ENCODE data around the gene GDAP2. TPM values are rescaled to one million over a fixed set of nuclear protein-coding genes. Genes with fewer than 3 reads are reported as not detected.

Gene GDAP2
- polyA plus RNA-seq, 3 donors: 17.8 to 28.7 (median 21.1) TPM

DNA sequence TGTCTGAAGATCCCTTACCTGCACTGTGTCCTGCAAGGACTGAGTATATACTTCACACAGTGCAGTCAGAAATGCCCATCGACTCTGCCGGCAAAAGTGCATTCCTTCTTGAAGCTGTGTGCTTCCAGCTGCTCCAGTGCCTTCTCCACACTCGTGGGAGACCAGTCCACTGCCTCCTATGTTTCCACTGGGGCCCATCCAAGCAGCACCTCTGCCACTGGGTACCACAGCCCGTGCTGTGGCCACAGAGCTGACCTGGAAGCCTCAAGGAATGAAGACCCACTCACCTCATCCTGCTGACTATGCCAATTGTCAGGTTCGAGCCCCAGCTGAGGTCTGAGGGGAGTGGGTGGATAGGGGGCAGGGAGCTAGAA is 108.1 kb downstream of the GDAP2 start:
- Histone ChIP-seq H4K20me1 (ENCODE audit: insufficient read depth, low read length) (no peaks in the 10 kb centered on the region), H3K27me3 (ENCODE audit: control insufficient read depth in 2 of 2, insufficient read depth in 2 of 2, low read length in 2 of 2) (no peaks in the 10 kb centered on the region), H3K4me1 (ENCODE audit: control insufficient read depth in 1 of 2, insufficient read depth in 2 of 2, low read length in 2 of 2) (no peaks in the 10 kb centered on the region), H3K9me3 (replicated peaks in 1 of 2; ENCODE audit: control insufficient read depth in 1 of 2, insufficient read depth in 1 of 2, low read length in 2 of 2) (peaks cover 6 to 46% of the 10 kb centered on the region in 2 donors), H3K9ac (ENCODE audit: insufficient read depth, low read length, poor library complexity, severe bottlenecking) (no peak overlapping the region), H3K27ac (ENCODE audit: low read depth in 1 of 2, low read length in 2 of 2) (no peak overlapping the region), H3K4me3 (replicated peaks in 1 of 3; ENCODE audit: low read depth in 2 of 3, low read length in 3 of 3) (no peak overlapping the region), H3K36me3 (replicated peaks in 1 of 2; ENCODE audit: control insufficient read depth in 1 of 2, insufficient read depth in 2 of 2, low read length in 2 of 2) (no peaks in the 10 kb centered on the region), H2AFZ (ENCODE audit: insufficient read depth, low read depth, low read length, poor library complexity, severe bottlenecking) (no peak overlapping the region), H3K4me2 (replicated peaks; ENCODE audit: extremely low read depth, low read length, poor library complexity, severe bottlenecking) (no peak overlapping the region), H3K79me2 (ENCODE audit: insufficient read depth, low read length) (no peaks in the 10 kb centered on the region)
- no peaks in the 10 kb centered on the region for H3K36me3 Mint-ChIP-seq
- intact Hi-C loops (cut with micrococcal nuclease): no loop called here
- peaks cover 0 to 40% (median 13%) of the 10 kb centered on the region in 7 donors for H3K9me3 Mint-ChIP-seq
- TF ChIP-seq, protein P1, sequence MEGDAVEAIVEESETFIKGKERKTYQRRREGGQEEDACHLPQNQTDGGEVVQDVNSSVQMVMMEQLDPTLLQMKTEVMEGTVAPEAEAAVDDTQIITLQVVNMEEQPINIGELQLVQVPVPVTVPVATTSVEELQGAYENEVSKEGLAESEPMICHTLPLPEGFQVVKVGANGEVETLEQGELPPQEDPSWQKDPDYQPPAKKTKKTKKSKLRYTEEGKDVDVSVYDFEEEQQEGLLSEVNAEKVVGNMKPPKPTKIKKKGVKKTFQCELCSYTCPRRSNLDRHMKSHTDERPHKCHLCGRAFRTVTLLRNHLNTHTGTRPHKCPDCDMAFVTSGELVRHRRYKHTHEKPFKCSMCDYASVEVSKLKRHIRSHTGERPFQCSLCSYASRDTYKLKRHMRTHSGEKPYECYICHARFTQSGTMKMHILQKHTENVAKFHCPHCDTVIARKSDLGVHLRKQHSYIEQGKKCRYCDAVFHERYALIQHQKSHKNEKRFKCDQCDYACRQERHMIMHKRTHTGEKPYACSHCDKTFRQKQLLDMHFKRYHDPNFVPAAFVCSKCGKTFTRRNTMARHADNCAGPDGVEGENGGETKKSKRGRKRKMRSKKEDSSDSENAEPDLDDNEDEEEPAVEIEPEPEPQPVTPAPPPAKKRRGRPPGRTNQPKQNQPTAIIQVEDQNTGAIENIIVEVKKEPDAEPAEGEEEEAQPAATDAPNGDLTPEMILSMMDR (IDR thresholded peaks at IDR 0.05): no peak
- H3K27me3 Mint-ChIP-seq (ENCODE audit: low read depth in 3 of 3): peaks cover 0 to 3% (median 2%) of the 10 kb centered on the region in 3 donors
- no peaks in the 10 kb centered on the region for H3K4me1 Mint-ChIP-seq
- no peak overlapping the region for H3K4me3 Mint-ChIP-seq
- 88% methylated on average over 4 of the region's 5 CpGs for WGBS (ENCODE audit: insufficient coverage)
- no peak overlapping the region for H3K27ac Mint-ChIP-seq
- no peak for DNase-seq

DNA sequence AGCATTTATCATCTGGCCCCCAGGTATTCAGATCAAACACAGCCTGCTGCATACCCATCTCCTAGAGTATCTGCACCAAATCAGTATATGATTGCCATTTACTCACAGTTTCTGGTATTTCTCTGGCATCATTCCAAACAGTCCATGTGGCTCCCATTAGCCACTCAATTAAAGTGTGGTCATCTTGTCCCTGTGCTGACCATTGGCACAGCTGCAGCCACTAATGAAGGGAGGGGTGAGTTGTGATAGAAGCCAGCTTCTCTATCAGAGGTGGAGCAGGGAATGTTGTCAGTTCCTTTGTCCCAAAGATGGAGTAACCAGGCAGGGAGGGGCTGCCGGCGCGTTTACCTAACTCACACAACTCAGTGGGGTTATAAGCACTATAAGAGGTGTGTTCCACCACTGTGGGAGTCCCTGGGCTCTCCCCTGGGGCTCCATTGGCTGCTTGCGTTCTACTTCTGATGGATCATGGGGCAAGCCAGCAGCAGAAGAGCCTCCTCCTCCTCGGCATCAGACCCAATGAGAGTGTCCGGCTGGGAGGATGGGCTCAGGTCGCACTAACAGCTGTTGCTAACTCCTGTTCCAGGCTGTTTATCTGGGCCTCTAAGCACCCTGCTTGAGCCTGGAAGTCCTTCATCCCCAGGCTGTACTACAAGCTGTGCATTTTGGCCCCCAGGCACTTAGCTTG is 108.6 kb downstream of the GDAP2 start:
- 98% methylated on average over 4 of the region's 7 CpGs for WGBS (ENCODE audit: insufficient coverage)
- intact Hi-C loops (cut with micrococcal nuclease): no loop called here
- Histone ChIP-seq H3K36me3 (replicated peaks in 1 of 2; ENCODE audit: control insufficient read depth in 1 of 2, insufficient read depth in 2 of 2, low read length in 2 of 2) (no peaks in the 10 kb centered on the region), H3K27ac (ENCODE audit: low read depth in 1 of 2, low read length in 2 of 2) (no peak overlapping the region), H3K4me3 (replicated peaks in 1 of 3; ENCODE audit: low read depth in 2 of 3, low read length in 3 of 3) (no peak overlapping the region), H3K4me1 (ENCODE audit: control insufficient read depth in 1 of 2, insufficient read depth in 2 of 2, low read length in 2 of 2) (no peaks in the 10 kb centered on the region), H3K27me3 (ENCODE audit: control insufficient read depth in 2 of 2, insufficient read depth in 2 of 2, low read length in 2 of 2) (no peaks in the 10 kb centered on the region), H3K9ac (ENCODE audit: insufficient read depth, low read length, poor library complexity, severe bottlenecking) (no peak overlapping the region), H4K20me1 (ENCODE audit: insufficient read depth, low read length) (no peaks in the 10 kb centered on the region), H2AFZ (ENCODE audit: insufficient read depth, low read depth, low read length, poor library complexity, severe bottlenecking) (no peak overlapping the region), H3K79me2 (ENCODE audit: insufficient read depth, low read length) (no peaks in the 10 kb centered on the region), H3K4me2 (replicated peaks; ENCODE audit: extremely low read depth, low read length, poor library complexity, severe bottlenecking) (no peak overlapping the region), H3K9me3 (replicated peaks in 1 of 2; ENCODE audit: control insufficient read depth in 1 of 2, insufficient read depth in 1 of 2, low read length in 2 of 2) (peaks cover 6 to 46% of the 10 kb centered on the region in 2 donors)
- TF ChIP-seq, protein P1 (IDR thresholded peaks at IDR 0.05): no peak
- Mint-ChIP-seq H3K27me3 (ENCODE audit: low read depth in 3 of 3) (peaks cover 0 to 3% (median 2%) of the 10 kb centered on the region in 3 donors), H3K4me3 (no peak overlapping the region), H3K36me3 (no peaks in the 10 kb centered on the region), H3K27ac (no peak overlapping the region), H3K4me1 (no peaks in the 10 kb centered on the region), H3K9me3 (peaks cover 0 to 42% (median 13%) of the 10 kb centered on the region in 7 donors)
- no peak for DNase-seq

Data from CD14-positive monocyte (primary cell).